H1 (cell line): Measurements from ENCODE around the gene NTRK2. TPM values are rescaled to one million over a fixed set of nuclear protein-coding genes. Genes with fewer than 3 reads are reported as not detected.

Source experiments
- CBX5 ChIP-seq: fragments of 300-800, 300-1000 bp; sonication (generic); IDR thresholded peaks from 2 replicates; pipeline ENCODE4 v1.7.1; 2016; ENCODE audit warnings: antibody characterized with exemption, low read length, low read depth
- JUN ChIP-seq: IDR thresholded peaks from 2 replicates; pipeline ENCODE4 v1.6.1; 2011; ENCODE audit warnings: low read depth, mild to moderate bottlenecking, improper control_type of control experiment, low read length
- RNF2 ChIP-seq: fragments of 200-900, 300-1000 bp; sonication (generic); IDR thresholded peaks from 2 replicates; pipeline ENCODE4 v1.7.1; 2016; ENCODE audit warnings: borderline replicate concordance, low read depth, mild to moderate bottlenecking, antibody characterized with exemption, low read length; ENCODE audit not compliant: poor library complexity, severe bottlenecking; ENCODE audit errors: missing control alignments
- TAF7 ChIP-seq: optimal IDR thresholded peaks from 2 replicates; pipeline ENCODE3; 2011; ENCODE audit warnings: low read depth, mild to moderate bottlenecking, inconsistent platforms, low read length, moderate library complexity, borderline replicate concordance
- polyA plus RNA-seq, 7 experiments: library from polyadenylated mRNA; depleted of rRNA in 3 of 7; stranded (reverse) in 5 of 7; unstranded in 2 of 7; fragments of >200 nt in 5 of 7; fragments of 200-250 nt in 2 of 7; gene quantifications; 1 replicate in 5 of 7; 2 replicates in 1 of 7; 4 replicates in 1 of 7; pipeline versions ENCODE4 v1.2.1 to v1.2.3, GENCODE V29; 2011 to 2013; ENCODE audit warnings: missing spikeins in 2 of 7, mixed read lengths in 2 of 7
- total RNA-seq: library from RNA; stranded (reverse); fragmentation: NEBNext Ultra II Directional; extraction: Animal tissue kit (Norgen Biotek cat#: 25700); gene quantifications from 2 replicates; pipeline ENCODE4 v1.2.1, GENCODE V29; 2021
- TF ChIP-seq, protein P1 (sequence below): IDR thresholded peaks from 2 replicates; pipeline ENCODE4 v1.6.1; 2011; ENCODE audit warnings: low read length, improper control_type of control experiment
- TF ChIP-seq, protein P2 (sequence below), 3 experiments: IDR thresholded peaks; 1 replicate in 2 of 3; 2 replicates in 1 of 3; pipeline versions ENCODE4 v1.5.1 to v1.6.1; 2011; ENCODE audit warnings: low read length in 3 of 3, mild to moderate bottlenecking in 3 of 3, inconsistent platforms in 2 of 3, low read depth in 1 of 3, moderate library complexity in 1 of 3; ENCODE audit not compliant: insufficient read depth in 1 of 3; ENCODE audit errors: control extremely low read depth in 1 of 3

The NTRK2 gene
- total and polyA plus RNA-seq, 2 of the 8 experiments (the other 6 are each of a cell fraction or from before 2014, with no cell fraction given), result 0.03 to 0.04 TPM

DNA sequence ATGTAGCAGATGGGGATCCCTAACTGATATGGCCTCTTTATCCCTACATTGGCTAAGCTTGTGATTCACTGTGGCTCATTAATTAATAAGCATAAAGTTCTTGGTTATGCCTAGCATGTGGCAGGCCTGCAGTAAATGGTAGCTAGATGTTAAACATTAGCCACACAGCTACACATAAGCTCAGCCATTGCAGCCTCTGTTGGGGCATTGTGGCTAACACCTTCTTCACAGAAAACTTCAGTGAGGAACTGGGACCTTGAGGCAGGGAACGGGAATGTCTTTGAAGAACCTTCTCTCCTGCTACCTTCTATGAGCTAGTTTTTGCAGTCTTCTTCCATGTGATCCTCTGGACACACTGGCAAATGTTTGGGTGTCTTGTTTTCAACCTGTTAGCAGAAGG is 338.2 kb downstream of the NTRK2 start (continued):
- no peak for TF ChIP-seq TAF7
- TF ChIP-seq, protein P1, sequence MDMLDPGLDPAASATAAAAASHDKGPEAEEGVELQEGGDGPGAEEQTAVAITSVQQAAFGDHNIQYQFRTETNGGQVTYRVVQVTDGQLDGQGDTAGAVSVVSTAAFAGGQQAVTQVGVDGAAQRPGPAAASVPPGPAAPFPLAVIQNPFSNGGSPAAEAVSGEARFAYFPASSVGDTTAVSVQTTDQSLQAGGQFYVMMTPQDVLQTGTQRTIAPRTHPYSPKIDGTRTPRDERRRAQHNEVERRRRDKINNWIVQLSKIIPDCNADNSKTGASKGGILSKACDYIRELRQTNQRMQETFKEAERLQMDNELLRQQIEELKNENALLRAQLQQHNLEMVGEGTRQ, result no peak
- TF ChIP-seq JUN, result no peak
- no peak for TF ChIP-seq CBX5
- no peak for TF ChIP-seq RNF2
- TF ChIP-seq, protein P2, sequence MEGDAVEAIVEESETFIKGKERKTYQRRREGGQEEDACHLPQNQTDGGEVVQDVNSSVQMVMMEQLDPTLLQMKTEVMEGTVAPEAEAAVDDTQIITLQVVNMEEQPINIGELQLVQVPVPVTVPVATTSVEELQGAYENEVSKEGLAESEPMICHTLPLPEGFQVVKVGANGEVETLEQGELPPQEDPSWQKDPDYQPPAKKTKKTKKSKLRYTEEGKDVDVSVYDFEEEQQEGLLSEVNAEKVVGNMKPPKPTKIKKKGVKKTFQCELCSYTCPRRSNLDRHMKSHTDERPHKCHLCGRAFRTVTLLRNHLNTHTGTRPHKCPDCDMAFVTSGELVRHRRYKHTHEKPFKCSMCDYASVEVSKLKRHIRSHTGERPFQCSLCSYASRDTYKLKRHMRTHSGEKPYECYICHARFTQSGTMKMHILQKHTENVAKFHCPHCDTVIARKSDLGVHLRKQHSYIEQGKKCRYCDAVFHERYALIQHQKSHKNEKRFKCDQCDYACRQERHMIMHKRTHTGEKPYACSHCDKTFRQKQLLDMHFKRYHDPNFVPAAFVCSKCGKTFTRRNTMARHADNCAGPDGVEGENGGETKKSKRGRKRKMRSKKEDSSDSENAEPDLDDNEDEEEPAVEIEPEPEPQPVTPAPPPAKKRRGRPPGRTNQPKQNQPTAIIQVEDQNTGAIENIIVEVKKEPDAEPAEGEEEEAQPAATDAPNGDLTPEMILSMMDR (IDR thresholded peaks at IDR 0.05; ENCODE audit: control extremely low read depth in 1 of 3, insufficient read depth in 1 of 3, low read depth in 1 of 3, low read length in 3 of 3), result no peak
